Activated naive CD4-positive, alpha-beta T cell treated with anti-CD3 and anti-CD28 coated beads for 36 hours (primary cell): ENCODE data around the gene ATL1. TPM values are rescaled to one million over a fixed set of nuclear protein-coding genes. Genes with fewer than 3 reads are reported as not detected.
"Not testable (repeated sequence)": the region's sequence is repeated elsewhere in the genome, so short reads cannot be mapped to it uniquely, and the experiment has no call there.

Experiments
- CTCF ChIA-PET: fragments of 350-600 bp; sonication (Branson Sonifier 250); formaldehyde crosslinking; loops from one replicate; lab custom pipeline; 2021; ENCODE audit warnings: antibody characterized with exemption; lab: Charles Lee
- DNase-seq: peaks from one replicate; pipeline ENCODE4 v3.0.0-alpha.2; 2020
- H3K27ac Mint-ChIP-seq: one replicate; pipeline ENCODE4 v1.8.0; 2021; ENCODE audit warnings: mild to moderate bottlenecking, mixed read lengths
- H3K27me3 Mint-ChIP-seq: one replicate; pipeline ENCODE4 v1.8.0; 2021; ENCODE audit warnings: low read depth, mixed read lengths
- H3K36me3 Mint-ChIP-seq: one replicate; pipeline ENCODE4 v1.8.0; 2021; ENCODE audit warnings: low read depth, mixed read lengths
- H3K4me1 Mint-ChIP-seq: one replicate; pipeline ENCODE4 v1.8.0; 2021; ENCODE audit warnings: low read depth, mixed read lengths
- H3K4me3 Mint-ChIP-seq: one replicate; pipeline ENCODE4 v1.8.0; 2021; ENCODE audit warnings: mild to moderate bottlenecking, moderate library complexity, mixed read lengths
- H3K9me3 Mint-ChIP-seq: one replicate; pipeline ENCODE4 v1.8.0; 2021; ENCODE audit warnings: mixed read lengths
- intact Hi-C: fragments of 100-400 bp; cut with micrococcal nuclease; formaldehyde crosslinking; loops from one replicate; pipeline ENCODE4 v1.15.1; 2023
- total RNA-seq, 2 experiments: library from RNA; stranded (reverse); gene quantifications; one replicate each; pipeline ENCODE4 v1.2.3, GENCODE V29; 2021

Gene ATL1
- total RNA-seq, 2 experiments from 2014 or later, result 1.0 TPM; not detected in 1

- Mint-ChIP-seq H3K36me3 (peaks cover 4% of the 10 kb centered on the region), H3K27me3 (no peaks in the 10 kb centered on the region), H3K4me3 (no peak overlapping the region), H3K9me3 (no peaks in the 10 kb centered on the region), H3K27ac (no peak overlapping the region), H3K4me1 (peaks cover 61% of the 10 kb centered on the region)
- CTCF ChIA-PET, result interaction anchor here (1.4 kb wide), 1 partner anchor 244 kb away, joined by 3 read pairs; no protein-coding TSS in a partner anchor
- intact Hi-C loops, result loop anchor here (5.0 kb wide), 1 partner anchor 138 kb away; the partner anchor contains the start of gene SAV1
- no peak for DNase-seq
Observed at GRCh38 chr14:50529288-50530179, 30.4 kb upstream of the ATL1 start.

DNA sequence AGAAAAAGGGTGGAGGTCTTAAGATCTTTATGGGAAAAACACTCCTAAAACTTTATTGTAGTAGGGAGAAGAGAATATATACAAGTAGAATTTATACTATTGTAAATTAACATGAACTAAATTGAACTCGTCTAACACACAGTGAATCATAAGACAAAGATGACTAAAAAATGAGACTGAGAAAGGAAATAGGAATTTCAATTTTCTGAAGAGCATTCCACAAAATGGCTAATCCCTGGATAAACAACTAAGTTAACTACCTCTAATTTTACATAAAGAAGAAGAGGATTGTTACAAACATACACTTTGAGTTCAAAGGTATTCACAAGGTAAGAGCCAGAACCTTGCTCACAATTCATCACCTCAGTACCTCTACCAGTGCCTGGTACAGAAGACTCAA is 29.6 kb upstream of the ATL1 start:
- Mint-ChIP-seq H3K27ac (no peak overlapping the region), H3K4me3 (no peak overlapping the region), H3K36me3 (no peaks in the 10 kb centered on the region), H3K27me3 (no peaks in the 10 kb centered on the region), H3K4me1 (peaks cover 53% of the 10 kb centered on the region), H3K9me3 (no peaks in the 10 kb centered on the region)
- DNase-seq, result no peak
- CTCF ChIA-PET, result no interaction called here
- intact Hi-C loops, result loop anchor here (5.0 kb wide), 1 partner anchor 137 kb away; the partner anchor contains the start of gene SAV1

GRCh38 chr14:50530794-50531365 is 29.1 kb upstream of the ATL1 start:
- CTCF ChIA-PET, result interaction anchor here (1.5 to 2.3 kb wide), 5 partner anchors 8 to 219 kb away, joined by 3 to 14 read pairs (median 12); partner anchors contain the start of genes DMAC2L and L2HGDH
- H3K4me3 Mint-ChIP-seq, result peak overlapping the region; percentile 85
- DNase-seq, result no peak
- no peak overlapping the region for H3K27ac Mint-ChIP-seq
- no peaks in the 10 kb centered on the region for H3K27me3 Mint-ChIP-seq
- no peaks in the 10 kb centered on the region for H3K9me3 Mint-ChIP-seq
- no peaks in the 10 kb centered on the region for H3K36me3 Mint-ChIP-seq
- intact Hi-C loops, result loop anchor here (5.0 kb wide), 1 partner anchor 136 kb away; the partner anchor contains the start of gene SAV1
- peaks cover 52% of the 10 kb centered on the region for H3K4me1 Mint-ChIP-seq

DNA sequence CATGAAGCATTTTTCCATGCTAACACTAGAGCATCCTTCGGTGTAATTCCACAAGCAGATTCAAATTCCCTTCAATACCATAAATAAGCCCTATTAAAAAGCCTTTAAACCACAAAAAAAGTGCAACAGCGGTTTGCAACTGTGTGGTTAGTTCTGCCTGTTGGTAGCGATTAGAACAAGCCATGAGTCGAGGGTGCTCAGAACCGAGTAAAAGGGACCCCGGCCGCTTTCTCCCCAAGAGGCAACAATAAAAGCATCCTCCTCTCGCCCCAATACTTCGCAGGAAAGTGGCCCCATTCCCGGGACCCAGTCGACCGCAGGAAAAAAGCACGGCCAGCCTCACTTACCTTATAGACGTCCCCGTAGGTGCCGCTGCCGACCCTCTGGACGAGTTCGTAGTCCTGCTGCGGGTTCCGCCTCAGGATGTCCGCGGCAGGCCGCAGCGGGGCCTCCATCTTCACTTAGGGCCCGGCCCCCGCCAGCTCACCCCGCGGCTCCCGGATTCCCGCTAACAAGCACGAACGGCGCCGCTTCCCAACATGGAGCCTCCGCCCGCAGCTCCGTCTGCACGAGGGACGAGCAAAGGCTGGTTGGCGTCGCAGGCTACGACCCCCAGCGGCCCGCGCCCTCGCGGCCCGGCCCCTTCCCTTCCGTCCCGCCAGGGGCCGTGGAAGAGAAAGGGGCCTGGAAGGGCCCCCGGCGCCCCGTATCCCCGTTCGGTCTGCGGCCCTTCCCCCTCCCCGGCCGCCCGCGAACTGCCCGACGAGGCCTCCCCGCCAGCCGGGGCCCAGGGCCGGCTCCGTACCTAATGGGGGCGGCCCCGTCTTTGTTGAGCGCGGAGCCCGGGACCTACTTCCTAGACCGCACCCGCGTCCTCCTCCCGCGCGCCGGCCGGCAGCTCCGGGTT is 28.1 kb upstream of the ATL1 start:
- H3K27me3 Mint-ChIP-seq, result no peaks in the 10 kb centered on the region
- peaks cover 45% of the 10 kb centered on the region for H3K4me1 Mint-ChIP-seq
- intact Hi-C loops, result loop anchor here (1.0 to 5.0 kb wide), 8 partner anchors 135 to 898 kb away; partner anchors contain the start of genes NEMF, SAV1, SOS2 and VCPKMT
- H3K27ac Mint-ChIP-seq, result peak overlapping the region; percentile 72
- peak overlapping the region; percentile 85 for H3K4me3 Mint-ChIP-seq
- H3K9me3 Mint-ChIP-seq, result peaks cover 4% of the 10 kb centered on the region
- peaks cover 3% of the 10 kb centered on the region for H3K36me3 Mint-ChIP-seq
- CTCF ChIA-PET, result interaction anchor here (0.7 to 2.3 kb wide), 10 partner anchors 9 to 220 kb away, joined by 3 to 14 read pairs (median 5); partner anchors contain the start of genes CDKL1, DMAC2L and L2HGDH
- DNase-seq, result peak; percentile 28

GRCh38 chr14:50532502-50533240 is 27.3 kb upstream of the ATL1 start, which contains the start of gene MAP4K5:
Gene MAP4K5 (minus strand): TSS chr14:50532569. CDS start chr14:50532049, 520 bp downstream.
- H3K9me3 Mint-ChIP-seq, result peaks cover 5% of the 10 kb centered on the region
- H3K27ac Mint-ChIP-seq, result peak within 1 kb of the TSS; percentile 72
- peaks cover 3% of the 10 kb centered on the region for H3K36me3 Mint-ChIP-seq
- peak within 1 kb of the TSS; percentile 85 for H3K4me3 Mint-ChIP-seq
- no peaks in the 10 kb centered on the region for H3K27me3 Mint-ChIP-seq
- peak; percentile 89 for DNase-seq
- intact Hi-C loops, result loop anchor here (1.0 to 5.0 kb wide), 8 partner anchors 135 to 898 kb away; partner anchors contain the start of genes NEMF, SAV1, SOS2 and VCPKMT
- H3K4me1 Mint-ChIP-seq, result peaks cover 45% of the 10 kb centered on the region
- CTCF ChIA-PET, result interaction anchor here (0.8 to 2.3 kb wide), 9 partner anchors 9 to 220 kb away, joined by 3 to 14 read pairs (median 5); partner anchors contain the start of genes DMAC2L and L2HGDH

DNA sequence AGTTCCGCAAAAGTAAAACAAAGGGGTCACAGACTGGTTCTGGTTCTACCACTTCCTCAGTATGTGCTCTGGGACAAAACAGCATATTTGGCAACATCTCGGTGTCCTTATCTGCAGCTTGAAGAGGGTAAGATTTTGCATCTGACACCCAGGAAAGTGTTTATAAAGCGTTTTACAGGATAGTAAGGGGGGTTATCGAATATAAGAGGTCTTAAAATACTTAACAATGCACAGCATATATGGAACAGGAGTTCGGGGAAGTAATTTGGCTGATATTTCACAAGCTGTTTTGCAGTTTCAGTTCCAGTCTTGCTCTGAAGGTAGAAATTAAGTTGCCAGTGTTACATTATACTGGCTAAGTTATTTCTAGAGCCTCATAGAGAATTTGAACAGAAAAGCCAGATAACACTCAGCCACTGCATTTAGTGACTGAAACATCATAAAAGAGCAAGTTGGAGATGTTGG is 26.7 kb upstream of the ATL1 start:
- Mint-ChIP-seq H3K27me3 (no peaks in the 10 kb centered on the region), H3K36me3 (peaks cover 3% of the 10 kb centered on the region), H3K4me1 (peaks cover 41% of the 10 kb centered on the region), H3K4me3 (peak overlapping the region; percentile 85), H3K9me3 (peaks cover 10% of the 10 kb centered on the region), H3K27ac (no peak overlapping the region)
- CTCF ChIA-PET, result interaction anchor here (1.2 to 2.3 kb wide), 2 partner anchors 9 to 221 kb away, joined by 5 to 13 read pairs; partner anchors contain the start of genes DMAC2L and L2HGDH
- intact Hi-C loops, result loop anchor here (2.0 to 5.0 kb wide), 2 partner anchors 134 to 680 kb away; partner anchors contain the start of genes NEMF and SAV1
- no peak for DNase-seq

DNA sequence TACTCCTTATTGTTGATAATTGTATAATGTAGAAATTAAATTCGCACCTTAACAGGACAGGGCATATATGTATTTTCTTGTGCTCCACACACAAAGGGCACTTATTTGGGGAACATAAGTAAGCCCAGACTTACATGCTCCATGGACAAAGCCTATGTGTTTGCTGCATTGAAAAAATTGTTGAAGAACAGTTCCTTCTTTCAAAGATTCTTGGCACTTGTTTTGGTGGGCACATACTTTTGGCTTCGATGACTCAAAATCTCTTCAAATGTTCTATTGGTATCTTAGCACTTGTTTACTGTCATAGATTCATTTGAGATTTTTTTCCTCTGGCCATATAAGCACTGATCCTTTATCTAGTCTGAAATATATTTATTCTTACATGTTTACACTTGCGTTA is 26.1 kb upstream of the ATL1 start:
- CTCF ChIA-PET, result no interaction called here
- no peak overlapping the region for H3K27ac Mint-ChIP-seq
- H3K27me3 Mint-ChIP-seq, result no peaks in the 10 kb centered on the region
- no peak for DNase-seq
- intact Hi-C loops, result loop anchor here (2.0 to 5.0 kb wide), 2 partner anchors 133 to 681 kb away; partner anchors contain the start of genes NEMF and SAV1
- H3K9me3 Mint-ChIP-seq, result peaks cover 10% of the 10 kb centered on the region
- H3K4me3 Mint-ChIP-seq, result no peak overlapping the region
- H3K4me1 Mint-ChIP-seq, result peaks cover 38% of the 10 kb centered on the region
- peaks cover 3% of the 10 kb centered on the region for H3K36me3 Mint-ChIP-seq

DNA sequence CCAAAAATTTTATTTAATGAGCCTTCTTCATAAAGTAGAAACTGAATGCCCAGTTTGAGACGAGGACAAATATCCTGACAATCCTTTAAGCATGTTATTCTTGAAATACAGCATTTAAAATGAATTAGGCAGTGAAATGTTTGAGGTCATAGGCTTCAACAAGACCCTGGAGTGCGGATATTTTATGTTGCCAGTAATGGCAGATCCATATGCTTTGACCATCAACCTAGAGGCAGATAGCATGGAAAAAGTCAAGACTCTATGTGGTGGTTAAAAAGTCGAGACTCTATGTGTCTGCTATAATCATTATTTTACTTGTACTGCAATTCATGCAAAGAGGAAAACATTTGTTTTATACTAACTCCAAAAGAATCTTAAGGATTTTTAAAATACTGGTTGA is 25.5 kb upstream of the ATL1 start:
- no peak for DNase-seq
- peaks cover 3% of the 10 kb centered on the region for H3K36me3 Mint-ChIP-seq
- no peaks in the 10 kb centered on the region for H3K27me3 Mint-ChIP-seq
- no peak overlapping the region for H3K4me3 Mint-ChIP-seq
- H3K4me1 Mint-ChIP-seq, result peaks cover 32% of the 10 kb centered on the region
- CTCF ChIA-PET, result no interaction called here
- intact Hi-C loops, result loop anchor here (5.0 kb wide), 1 partner anchor 133 kb away; the partner anchor contains the start of gene SAV1
- no peak overlapping the region for H3K27ac Mint-ChIP-seq
- H3K9me3 Mint-ChIP-seq, result peaks cover 10% of the 10 kb centered on the region

GRCh38 chr14:50534997-50535396 is 24.9 kb upstream of the ATL1 start:
- DNase-seq, result no peak
- no peaks in the 10 kb centered on the region for H3K27me3 Mint-ChIP-seq
- H3K4me1 Mint-ChIP-seq, result peaks cover 26% of the 10 kb centered on the region
- peaks cover 3% of the 10 kb centered on the region for H3K36me3 Mint-ChIP-seq
- CTCF ChIA-PET, result interaction anchor here (1.5 kb wide), 1 partner anchor 218 kb away, joined by 5 read pairs; no protein-coding TSS in a partner anchor
- no peak overlapping the region for H3K27ac Mint-ChIP-seq
- intact Hi-C loops, result loop anchor here (5.0 kb wide), 1 partner anchor 132 kb away; the partner anchor contains the start of gene SAV1
- no peak overlapping the region for H3K4me3 Mint-ChIP-seq
- H3K9me3 Mint-ChIP-seq, result peaks cover 10% of the 10 kb centered on the region

GRCh38 chr14:50538034-50538433 is 21.9 kb upstream of the ATL1 start:
- intact Hi-C loops, DNase-seq, H3K27ac Mint-ChIP-seq, H3K36me3 Mint-ChIP-seq, H3K27me3 Mint-ChIP-seq, H3K9me3 Mint-ChIP-seq, H3K4me3 Mint-ChIP-seq: not testable (repeated sequence)
- H3K4me1 Mint-ChIP-seq, result peaks cover 12% of the 10 kb centered on the region
- CTCF ChIA-PET, result interaction anchor here (0.8 to 5.5 kb wide), 4 partner anchors 217 to 322 kb away, joined by 3 to 26 read pairs (median 9); partner anchors contain the start of genes DMAC2L and L2HGDH
